Astrocyte of the spinal cord (primary cell): Measurements from ENCODE around the gene ACKR1.

Source experiments
- DNase-seq: peaks from one replicate; pipeline ENCODE4 v3.0.0; 2011; ENCODE audit warnings: low read depth, low spot score
- H3K4me3 ChIP-seq: 2 replicates; pipeline ENCODE4 v1.5.1; 2011; ENCODE audit warnings: low read depth, mild to moderate bottlenecking, low read length, moderate library complexity
- in situ Hi-C: cut with HindIII; loops from 2 replicates; pipeline ENCODE4 v1.10.0; 2017; ENCODE audit warnings: low sequenced_read_pairs
- TF ChIP-seq, protein P1 (sequence below): IDR thresholded peaks from 2 replicates; pipeline ENCODE4 v1.5.1; 2012; ENCODE audit warnings: low read depth, mild to moderate bottlenecking, low read length, inconsistent platforms

Gene ACKR1

DNA sequence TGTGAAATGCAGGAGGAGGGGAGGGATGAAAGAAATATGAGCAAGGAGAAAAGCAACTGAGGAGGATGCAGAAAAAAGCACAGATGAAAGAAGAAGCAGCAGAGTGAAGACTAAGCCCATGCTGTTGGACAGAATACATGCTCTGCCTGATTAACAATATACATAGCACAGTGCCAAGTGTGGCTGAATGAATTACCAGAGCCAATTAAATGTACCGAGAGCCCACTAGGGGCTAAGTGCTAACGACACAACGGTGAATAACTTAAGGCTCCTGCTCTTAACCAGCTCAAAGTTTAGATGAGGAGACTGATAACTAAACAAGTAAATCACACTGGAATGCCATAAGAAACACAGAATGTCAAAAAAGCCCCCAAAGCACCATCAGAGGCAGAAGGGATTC is 17.6 kb upstream of the ACKR1 start:
- TF ChIP-seq, protein P1, sequence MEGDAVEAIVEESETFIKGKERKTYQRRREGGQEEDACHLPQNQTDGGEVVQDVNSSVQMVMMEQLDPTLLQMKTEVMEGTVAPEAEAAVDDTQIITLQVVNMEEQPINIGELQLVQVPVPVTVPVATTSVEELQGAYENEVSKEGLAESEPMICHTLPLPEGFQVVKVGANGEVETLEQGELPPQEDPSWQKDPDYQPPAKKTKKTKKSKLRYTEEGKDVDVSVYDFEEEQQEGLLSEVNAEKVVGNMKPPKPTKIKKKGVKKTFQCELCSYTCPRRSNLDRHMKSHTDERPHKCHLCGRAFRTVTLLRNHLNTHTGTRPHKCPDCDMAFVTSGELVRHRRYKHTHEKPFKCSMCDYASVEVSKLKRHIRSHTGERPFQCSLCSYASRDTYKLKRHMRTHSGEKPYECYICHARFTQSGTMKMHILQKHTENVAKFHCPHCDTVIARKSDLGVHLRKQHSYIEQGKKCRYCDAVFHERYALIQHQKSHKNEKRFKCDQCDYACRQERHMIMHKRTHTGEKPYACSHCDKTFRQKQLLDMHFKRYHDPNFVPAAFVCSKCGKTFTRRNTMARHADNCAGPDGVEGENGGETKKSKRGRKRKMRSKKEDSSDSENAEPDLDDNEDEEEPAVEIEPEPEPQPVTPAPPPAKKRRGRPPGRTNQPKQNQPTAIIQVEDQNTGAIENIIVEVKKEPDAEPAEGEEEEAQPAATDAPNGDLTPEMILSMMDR = no peak
- in situ Hi-C loops = no loop called here
- no peak overlapping the region for H3K4me3 ChIP-seq
- DNase-seq = no peak

DNA sequence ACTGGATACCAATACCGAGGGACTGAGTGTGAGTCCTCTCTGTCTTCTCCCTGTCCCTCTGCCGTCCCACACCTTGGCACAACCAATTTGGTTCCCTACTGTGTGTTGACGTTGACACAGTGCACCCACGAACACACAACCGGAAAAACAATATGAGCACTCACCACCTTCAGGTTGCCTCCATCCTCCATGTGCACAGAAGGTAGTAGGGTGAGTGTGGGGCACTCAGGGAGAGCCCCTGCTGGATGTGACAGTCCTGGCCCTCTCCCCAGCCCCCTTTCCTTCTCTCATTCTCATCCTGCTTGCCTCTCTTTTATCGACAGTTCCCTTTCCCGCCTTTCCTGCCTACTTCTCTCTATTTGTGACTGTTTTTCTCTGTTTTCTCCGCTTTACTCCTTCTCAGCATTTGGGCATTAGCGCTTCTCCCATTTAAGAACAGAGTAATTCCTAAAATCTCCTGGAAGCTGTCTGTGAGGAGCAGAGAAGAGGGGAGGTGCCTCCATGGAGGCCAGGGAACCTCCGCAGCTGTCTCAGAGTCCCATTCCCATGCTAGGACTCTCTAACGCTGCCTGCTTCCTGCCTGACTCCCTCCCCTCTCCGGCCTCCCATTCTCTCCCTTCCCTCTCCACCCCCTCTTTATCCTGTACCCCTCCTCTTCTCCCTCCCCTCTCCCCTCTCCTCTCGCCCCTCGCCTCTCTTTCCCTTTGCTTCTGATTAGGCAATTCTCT is 16.9 kb upstream of the ACKR1 start:
- H3K4me3 ChIP-seq = no peak overlapping the region
- DNase-seq = no peak
- TF ChIP-seq, protein P1 = no peak
- in situ Hi-C loops = no loop called here

DNA sequence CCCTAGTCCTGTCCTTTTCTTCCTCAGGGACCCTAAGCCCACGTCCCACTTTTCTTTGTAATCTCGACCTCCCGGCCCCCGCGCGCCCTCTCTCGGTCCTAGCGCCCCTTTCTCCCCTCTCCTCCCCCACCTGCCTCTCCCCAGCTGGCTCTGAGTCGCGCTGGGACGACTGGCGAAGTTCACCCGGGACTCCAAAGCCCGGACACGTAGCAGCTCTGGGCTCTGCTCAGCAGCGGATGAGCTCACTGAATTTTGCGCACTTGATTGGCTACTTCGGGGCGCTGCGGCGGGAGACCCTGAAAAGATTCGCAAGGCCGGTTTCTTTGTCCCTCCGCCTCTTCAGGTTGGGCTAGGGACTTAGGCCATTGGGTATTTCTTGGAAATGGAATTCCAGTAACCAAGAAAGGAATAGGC is 16.3 kb upstream of the ACKR1 start:
- DNase-seq = no peak
- TF ChIP-seq, protein P1 = no peak
- H3K4me3 ChIP-seq = no peak overlapping the region
- in situ Hi-C loops = no loop called here

DNA sequence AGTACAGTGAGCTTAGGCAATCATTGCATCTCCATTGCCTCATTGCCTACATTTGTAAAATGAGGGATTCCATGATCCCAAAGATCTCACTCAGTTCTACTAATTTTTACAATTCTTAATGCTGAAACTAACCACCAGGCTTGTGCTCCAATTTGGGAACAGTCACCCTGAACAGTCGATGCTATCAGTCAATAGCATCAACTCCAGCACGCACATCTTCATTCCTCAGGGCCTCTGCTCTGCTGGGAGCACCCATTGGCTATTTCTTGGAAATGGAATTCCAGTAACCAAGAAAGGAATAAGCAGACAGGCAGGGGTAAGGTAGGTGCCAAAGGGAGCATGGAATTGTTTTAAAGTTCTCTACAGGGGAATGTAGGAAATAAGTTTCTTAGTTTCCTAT is 14.2 kb upstream of the ACKR1 start:
- TF ChIP-seq, protein P1 = no peak
- in situ Hi-C loops = no loop called here
- DNase-seq = no peak

DNA sequence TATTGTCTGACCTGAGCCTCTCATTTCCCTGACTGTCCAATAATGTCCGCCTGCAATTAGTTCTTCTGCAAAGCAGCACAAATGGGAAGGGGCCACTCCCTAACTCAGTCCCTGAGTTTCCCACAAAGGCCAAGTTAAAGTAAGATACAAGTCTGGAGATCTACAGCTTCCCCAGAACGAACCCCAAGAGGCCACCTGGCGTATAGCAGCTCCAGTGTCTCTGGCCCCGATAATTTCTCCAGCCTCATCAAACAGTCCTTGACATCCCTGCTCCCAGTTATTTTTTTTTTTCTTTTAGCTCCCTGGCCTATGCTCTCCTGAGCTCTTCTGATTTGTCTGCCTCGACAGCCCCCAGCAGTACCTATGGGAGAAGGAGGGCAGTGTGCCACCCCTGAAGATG is 8.1 kb upstream of the ACKR1 start:
- no peak for DNase-seq
- H3K4me3 ChIP-seq = no peak overlapping the region
- TF ChIP-seq, protein P1 = peak; percentile 16
- in situ Hi-C loops = no loop called here

More for the DNA sequence above, 14.2 kb upstream of the ACKR1 start:
- H3K4me3 ChIP-seq = no peak overlapping the region

DNA sequence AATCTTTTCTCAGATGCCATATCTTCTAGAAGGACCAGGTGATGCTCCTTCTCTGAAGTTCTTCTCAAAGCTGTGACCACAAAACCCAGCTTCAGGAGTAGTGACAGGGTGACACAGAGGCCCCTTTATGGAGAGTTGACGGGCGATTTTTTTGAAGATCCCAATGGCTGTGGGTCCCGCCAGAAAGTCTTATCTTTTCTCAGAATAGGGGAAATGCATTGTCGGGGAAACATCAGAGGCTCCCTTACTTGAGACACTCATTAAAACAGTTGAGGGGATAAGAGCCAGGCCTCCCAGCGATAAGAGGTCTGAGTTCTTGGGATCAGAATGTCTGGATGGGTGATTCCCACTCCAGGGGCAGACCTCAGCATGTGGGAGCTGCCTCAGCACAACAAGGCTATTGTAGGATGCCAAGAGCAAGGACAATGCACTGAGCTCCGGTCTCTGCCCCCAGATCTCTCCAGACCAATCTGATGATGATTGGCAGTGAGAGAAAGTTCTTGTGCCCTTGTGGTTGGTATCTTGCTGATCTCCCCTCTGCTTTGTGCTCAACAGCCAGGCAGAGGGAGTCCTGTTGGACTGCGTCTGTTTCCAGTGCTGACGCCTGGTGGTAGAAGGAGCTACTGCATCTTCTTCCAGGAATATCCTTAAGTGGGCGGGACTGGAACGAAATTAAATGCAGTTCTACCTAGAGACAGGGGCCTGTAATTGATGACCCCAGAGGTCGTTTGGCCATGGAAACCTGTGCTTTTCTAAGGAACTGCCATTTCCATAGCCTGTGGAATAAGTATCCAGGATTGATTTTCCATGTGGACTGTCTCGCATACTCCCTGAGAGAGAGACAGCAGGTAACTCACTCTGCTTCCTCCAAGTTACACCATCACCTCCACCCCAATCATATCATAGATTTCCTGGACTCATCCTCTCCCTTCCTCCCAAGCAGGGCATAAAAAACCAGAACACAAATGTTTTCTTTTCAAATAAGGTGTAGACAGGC is 6.8 kb upstream of the ACKR1 start:
- TF ChIP-seq, protein P1 = peak; percentile 92
- in situ Hi-C loops = no loop called here
- peak; percentile 76 for DNase-seq
- H3K4me3 ChIP-seq = no peak overlapping the region
